IPS-20b (cell line): ENCODE results near the gene ZIC5.
"Not testable (repeated sequence)": the region's sequence is repeated elsewhere in the genome, so short reads cannot be mapped to it uniquely, and the experiment has no call there.

Experiments used
- H3K27ac ChIP-seq: one replicate; pipeline ENCODE4 v1.5.1; 2013; ENCODE audit warnings: low read length
- H3K27me3 ChIP-seq: 2 replicates; pipeline ENCODE4 v1.6.1; 2013; ENCODE audit warnings: mild to moderate bottlenecking, low read length, inconsistent platforms; ENCODE audit not compliant: insufficient read depth
- H3K36me3 ChIP-seq: 2 replicates; pipeline ENCODE4 v1.6.1; 2013; ENCODE audit warnings: low read depth, mild to moderate bottlenecking, inconsistent platforms, low read length, moderate library complexity; ENCODE audit not compliant: insufficient read depth
- H3K4me1 ChIP-seq: 2 replicates; pipeline ENCODE4 v1.6.1; 2013; ENCODE audit warnings: mild to moderate bottlenecking, control low read depth, inconsistent platforms, low read length, moderate library complexity; ENCODE audit not compliant: insufficient read depth
- H3K4me3 ChIP-seq: 2 replicates; pipeline ENCODE4 v1.5.1; 2013; ENCODE audit warnings: mild to moderate bottlenecking, low read length, inconsistent platforms
- H3K9ac ChIP-seq: 2 replicates; pipeline ENCODE4 v1.6.1; 2013; ENCODE audit warnings: low read depth, mild to moderate bottlenecking, inconsistent platforms, low read length, moderate library complexity
- H3K9me3 ChIP-seq: 2 replicates; pipeline ENCODE4 v1.6.1; 2013; ENCODE audit warnings: mild to moderate bottlenecking, low read depth, low read length, inconsistent platforms; ENCODE audit not compliant: insufficient read depth

The ZIC5 gene

DNA sequence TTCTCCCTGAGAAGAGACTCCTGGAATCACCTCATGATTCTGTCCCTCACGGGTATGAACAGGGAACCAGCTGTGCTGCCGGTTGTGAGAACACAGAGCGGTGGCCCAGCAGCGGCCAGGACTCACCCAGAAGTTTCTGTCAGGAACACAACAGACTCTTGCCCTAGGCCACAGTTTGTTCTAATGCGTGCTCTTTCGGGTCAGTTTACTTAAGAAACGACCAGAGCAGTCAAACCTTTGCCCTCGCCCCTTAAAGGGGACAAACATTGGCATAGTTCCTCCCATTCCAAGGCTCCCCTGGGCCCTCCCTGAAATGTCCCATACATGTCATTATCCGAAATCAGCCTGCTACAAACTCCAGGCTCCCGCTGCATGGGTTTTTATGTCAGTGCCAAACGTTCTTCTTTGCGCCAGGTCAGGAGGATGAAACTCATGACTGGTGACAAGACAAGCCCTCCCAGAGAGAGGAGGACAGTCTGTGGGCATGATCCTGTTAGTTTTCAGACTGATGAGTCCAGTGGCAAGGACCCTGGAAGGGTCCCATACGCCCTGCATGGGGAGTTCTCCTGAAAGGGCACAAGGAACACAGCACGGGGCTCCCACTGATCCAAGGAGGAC lies 18.3 kb downstream of the ZIC5 start:
- no peaks in the 10 kb centered on the region for H3K36me3 ChIP-seq
- H3K9me3 ChIP-seq = no peaks in the 10 kb centered on the region
- peaks cover 18% of the 10 kb centered on the region; the same call in 1 of the 2 replicates for H3K4me1 ChIP-seq
- H3K4me3 ChIP-seq = no peak overlapping the region
- H3K27ac ChIP-seq = no peak overlapping the region
- peaks cover 56% of the 10 kb centered on the region for H3K27me3 ChIP-seq
- no peak overlapping the region for H3K9ac ChIP-seq

DNA sequence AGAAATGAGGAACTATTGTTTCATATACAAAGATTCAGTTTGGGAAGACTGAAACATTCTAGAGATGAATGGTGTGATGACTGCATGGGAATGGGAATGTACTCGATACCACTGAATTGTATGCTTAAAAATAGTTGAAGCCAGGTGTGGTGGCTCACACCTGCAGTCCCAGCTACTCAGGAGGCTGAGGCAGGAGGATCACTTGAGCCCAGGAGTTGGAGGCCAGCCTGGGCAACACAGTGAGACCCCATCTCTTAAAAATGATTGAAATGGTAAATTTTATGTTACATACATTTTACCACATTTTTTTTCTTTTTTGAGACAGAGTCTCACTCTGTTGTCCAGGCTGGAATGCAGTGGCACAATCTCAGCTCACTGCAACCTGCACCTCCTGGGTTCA lies 19.9 kb downstream of the ZIC5 start:
- not testable (repeated sequence) for H3K4me3 ChIP-seq, H3K36me3 ChIP-seq, H3K9ac ChIP-seq, H3K9me3 ChIP-seq, H3K27ac ChIP-seq
- H3K4me1 ChIP-seq = peaks cover 15% of the 10 kb centered on the region; the same call in 1 of the 2 replicates
- peaks cover 40% of the 10 kb centered on the region for H3K27me3 ChIP-seq

DNA sequence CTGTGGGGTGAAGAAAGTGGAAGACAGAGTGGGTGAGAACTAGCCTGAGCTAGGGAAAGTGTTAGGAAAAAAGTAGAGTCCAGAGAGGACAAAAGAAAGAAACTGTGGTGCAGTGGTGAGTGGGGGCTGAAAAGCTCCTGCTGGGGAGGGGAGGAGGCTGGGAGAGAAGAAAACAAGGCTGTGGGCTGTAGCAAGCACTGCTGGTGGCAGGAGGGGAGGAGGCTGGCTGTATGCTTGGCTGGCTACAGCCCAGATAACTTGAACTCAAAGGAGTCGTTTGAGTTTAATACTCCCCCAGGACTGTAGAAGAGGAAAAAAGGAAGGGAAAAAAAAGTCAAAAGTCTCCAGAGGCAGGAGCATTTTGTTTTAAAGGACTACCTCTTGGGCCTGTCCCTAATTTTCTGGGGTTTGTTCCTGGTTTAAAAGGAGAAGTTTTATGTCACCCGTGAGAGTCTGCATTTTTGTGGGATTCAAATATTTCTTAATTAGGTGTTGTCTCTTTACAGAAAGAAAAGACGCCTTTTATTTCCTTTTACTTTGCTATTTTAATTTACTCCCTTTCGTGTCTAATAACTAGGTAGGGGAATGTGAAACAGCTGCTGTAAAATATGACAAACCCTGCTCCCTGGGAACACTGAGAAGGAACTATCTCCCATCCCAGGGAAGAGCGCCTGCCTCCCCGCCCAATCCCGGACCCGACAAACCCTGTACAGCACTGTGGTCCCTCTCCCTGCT lies 21.7 kb downstream of the ZIC5 start:
- Histone ChIP-seq H3K27ac (no peak overlapping the region), H3K36me3 (no peaks in the 10 kb centered on the region), H3K4me1 (peaks cover 10% of the 10 kb centered on the region; the same call in 1 of the 2 replicates), H3K4me3 (no peak overlapping the region), H3K9me3 (no peaks in the 10 kb centered on the region), H3K9ac (peak overlapping the region; percentile 10; the same call in 1 of the 2 replicates), H3K27me3 (peaks cover 22% of the 10 kb centered on the region)

DNA sequence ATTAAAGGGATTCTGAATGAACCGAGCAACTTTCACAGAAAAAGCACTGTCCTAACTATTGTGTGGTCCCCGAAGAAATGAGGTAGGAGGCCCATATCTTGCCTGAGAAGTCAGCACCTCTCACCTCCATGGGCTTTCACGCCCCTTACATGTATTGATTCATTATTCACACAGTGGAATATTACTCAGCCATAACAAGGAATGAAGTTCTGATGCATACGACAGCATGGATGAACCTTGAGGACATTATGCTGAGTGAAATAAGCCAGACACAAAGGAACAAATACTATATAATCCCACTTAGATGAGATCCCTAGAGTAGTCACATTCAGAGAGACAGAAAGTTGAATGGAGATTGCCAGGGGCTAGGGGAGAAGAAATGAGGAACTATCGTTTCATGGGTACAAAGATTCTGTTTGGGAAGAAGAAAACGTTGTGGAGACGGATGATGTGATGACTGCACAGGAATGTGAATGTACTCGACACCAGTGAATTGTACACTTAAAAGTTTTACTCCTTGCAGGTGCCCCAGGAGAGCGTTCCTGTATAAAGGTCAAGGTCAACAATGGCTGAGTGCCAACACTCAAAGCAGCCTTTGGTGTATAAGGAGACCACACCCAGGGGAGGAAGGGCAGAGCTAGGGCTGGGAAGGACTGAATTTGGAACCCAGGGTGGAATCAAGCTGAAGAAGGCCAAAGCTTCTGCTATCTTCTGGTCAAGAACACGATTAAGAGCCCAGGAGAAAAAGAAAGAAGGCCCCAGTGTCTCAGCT lies 22.5 kb downstream of the ZIC5 start:
- H3K4me1 ChIP-seq = peaks cover 10% of the 10 kb centered on the region; the same call in 1 of the 2 replicates
- no peaks in the 10 kb centered on the region for H3K36me3 ChIP-seq
- H3K9ac ChIP-seq = peak overlapping the region; percentile 10; the same call in 1 of the 2 replicates
- H3K27me3 ChIP-seq = peaks cover 14% of the 10 kb centered on the region
- no peaks in the 10 kb centered on the region for H3K9me3 ChIP-seq
- H3K27ac ChIP-seq = no peak overlapping the region
- no peak overlapping the region for H3K4me3 ChIP-seq

DNA sequence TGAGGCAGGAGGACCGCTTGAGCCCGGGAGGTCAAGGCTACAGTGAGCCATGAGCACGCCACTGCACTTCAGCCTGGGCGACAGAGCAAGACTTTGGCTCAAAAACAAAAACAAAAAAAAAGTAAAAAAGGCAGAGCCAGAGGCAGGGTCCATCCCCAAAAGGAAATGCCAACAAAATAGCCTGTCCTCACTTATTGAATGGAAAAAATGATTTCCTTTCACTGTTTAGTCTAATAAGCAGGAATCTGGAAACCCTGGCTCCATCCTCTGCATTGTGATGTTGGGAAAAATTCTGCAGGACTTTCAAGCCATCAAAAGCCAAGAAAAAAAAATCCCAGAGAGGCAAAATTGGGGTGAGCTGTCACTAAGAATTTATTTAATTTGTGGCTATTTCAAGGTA lies 23.2 kb downstream of the ZIC5 start:
- H3K36me3 ChIP-seq = no peaks in the 10 kb centered on the region
- H3K4me1 ChIP-seq = peaks cover 10% of the 10 kb centered on the region; the same call in 1 of the 2 replicates
- no peak overlapping the region for H3K9ac ChIP-seq
- H3K27me3 ChIP-seq = peaks cover 7% of the 10 kb centered on the region
- H3K4me3 ChIP-seq = no peak overlapping the region
- no peak overlapping the region for H3K27ac ChIP-seq
- no peaks in the 10 kb centered on the region for H3K9me3 ChIP-seq

DNA sequence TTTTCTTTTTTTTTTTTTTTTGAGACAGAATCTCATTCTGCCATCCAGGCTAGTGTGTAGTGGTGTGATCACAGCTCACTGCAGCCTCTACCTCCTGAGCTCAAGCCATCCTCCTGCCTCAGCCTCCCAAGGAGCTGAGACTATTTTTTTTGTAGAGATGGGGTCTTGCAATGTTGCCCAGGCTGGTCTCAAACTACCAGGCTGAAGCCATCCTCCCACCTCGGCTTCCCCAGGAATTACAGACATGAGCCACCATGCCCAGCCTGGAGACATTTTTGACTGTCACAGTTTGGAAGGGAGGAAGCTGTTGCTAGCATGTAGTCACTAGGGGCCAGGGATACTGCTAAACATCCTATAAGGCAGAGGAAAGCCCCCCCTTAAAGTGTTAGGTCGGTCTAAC lies 23.9 kb downstream of the ZIC5 start:
- no peaks in the 10 kb centered on the region for H3K9me3 ChIP-seq
- no peak overlapping the region for H3K4me3 ChIP-seq
- H3K36me3 ChIP-seq = no peaks in the 10 kb centered on the region
- no peak overlapping the region for H3K9ac ChIP-seq
- no peak overlapping the region for H3K27ac ChIP-seq
- H3K27me3 ChIP-seq = no peaks in the 10 kb centered on the region
- H3K4me1 ChIP-seq = peaks cover 10% of the 10 kb centered on the region; the same call in 1 of the 2 replicates

DNA sequence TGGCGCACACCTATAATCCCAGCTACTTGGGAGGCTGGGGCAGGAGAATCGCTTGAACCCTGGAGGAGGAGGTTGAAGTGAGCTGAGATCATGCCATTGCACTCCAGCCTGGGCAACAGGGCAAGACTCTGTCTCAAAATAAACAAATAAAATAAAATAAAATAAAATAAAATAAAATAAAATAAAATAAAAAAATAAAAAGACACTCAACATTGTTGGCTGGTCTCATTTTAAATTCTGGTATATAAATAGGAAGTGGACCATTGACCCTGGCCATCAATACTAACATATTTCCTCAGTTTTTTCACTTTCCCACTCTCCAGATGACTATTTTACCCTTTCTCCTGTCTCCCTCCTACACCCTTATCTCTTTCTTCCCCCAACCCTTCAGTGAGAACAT lies 26.1 kb downstream of the ZIC5 start:
- not testable (repeated sequence) for H3K4me1 ChIP-seq, H3K4me3 ChIP-seq, H3K27ac ChIP-seq, H3K27me3 ChIP-seq, H3K9me3 ChIP-seq, H3K36me3 ChIP-seq, H3K9ac ChIP-seq

DNA sequence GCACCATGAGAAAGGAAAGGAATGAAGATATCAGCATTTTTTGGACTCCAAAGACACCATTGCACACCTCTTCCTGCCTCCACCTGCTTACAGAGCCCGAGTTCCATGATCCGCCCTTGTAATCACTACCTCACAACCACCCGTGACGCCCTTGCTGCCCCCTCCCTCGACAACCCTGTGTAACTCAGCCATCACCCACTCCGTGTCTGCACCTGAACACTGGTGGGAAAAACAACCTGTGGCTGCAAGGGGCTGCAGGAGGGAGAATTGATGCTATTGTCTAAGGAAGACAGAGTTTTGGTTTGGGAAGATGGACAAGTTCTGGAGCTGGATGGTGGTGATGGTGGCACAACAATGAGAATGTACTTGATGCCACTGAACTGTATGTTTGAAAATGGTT lies 27.0 kb downstream of the ZIC5 start:
- Histone ChIP-seq H3K4me3 (no peak overlapping the region), H3K36me3 (no peaks in the 10 kb centered on the region)

DNA sequence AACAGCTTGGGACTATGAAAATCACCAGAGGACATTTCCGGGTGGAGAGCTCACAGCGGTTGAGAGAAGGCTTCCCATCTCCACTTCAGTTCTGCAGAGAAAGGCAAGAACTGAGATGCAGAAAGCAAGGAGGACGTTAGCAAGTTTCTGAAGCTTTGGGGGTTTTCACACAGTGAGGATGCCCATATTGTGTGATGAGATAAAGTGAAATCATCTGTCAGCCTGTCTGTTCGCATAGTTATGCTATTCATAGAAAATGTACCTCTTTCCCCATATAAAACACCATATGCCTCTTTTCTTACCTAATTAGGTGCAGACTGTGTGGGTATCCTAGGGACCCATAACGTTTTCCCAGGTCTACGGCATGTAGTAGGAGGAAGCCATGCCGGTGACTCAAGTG lies 27.5 kb downstream of the ZIC5 start:
- no peaks in the 10 kb centered on the region for H3K9me3 ChIP-seq
- H3K4me1 ChIP-seq = no peaks in the 10 kb centered on the region
- no peaks in the 10 kb centered on the region for H3K36me3 ChIP-seq
- no peak overlapping the region for H3K4me3 ChIP-seq
- no peak overlapping the region for H3K9ac ChIP-seq
- H3K27me3 ChIP-seq = no peaks in the 10 kb centered on the region
- no peak overlapping the region for H3K27ac ChIP-seq

More for the DNA sequence above, 27.0 kb downstream of the ZIC5 start:
- Histone ChIP-seq H3K9ac (no peak overlapping the region), H3K4me1 (peaks cover 4% of the 10 kb centered on the region; the same call in 1 of the 2 replicates), H3K9me3 (no peaks in the 10 kb centered on the region), H3K27me3 (no peaks in the 10 kb centered on the region), H3K27ac (no peak overlapping the region)

DNA sequence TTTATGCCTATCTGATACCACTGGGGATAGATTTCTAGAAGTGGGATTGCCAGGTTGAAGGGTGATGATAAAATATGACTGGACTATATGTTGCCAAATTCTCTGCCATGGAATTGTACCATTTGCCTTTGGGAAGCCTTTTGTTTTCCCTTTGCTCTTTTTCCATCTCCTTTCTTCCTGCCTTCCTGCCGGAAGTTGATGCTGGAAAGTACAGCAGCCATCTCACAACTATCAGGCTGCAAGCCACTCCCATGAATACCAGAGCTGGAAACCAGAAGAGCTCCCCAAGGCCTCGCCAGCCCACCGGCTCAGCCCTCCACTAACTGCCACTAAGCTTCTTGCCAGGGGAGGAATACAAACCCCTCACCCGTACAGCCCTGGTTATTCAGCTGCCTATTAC lies 29.7 kb downstream of the ZIC5 start:
- Histone ChIP-seq H3K27ac (no peak overlapping the region), H3K27me3 (no peaks in the 10 kb centered on the region), H3K9ac (no peak overlapping the region), H3K4me1 (no peaks in the 10 kb centered on the region), H3K9me3 (no peaks in the 10 kb centered on the region), H3K36me3 (no peaks in the 10 kb centered on the region), H3K4me3 (no peak overlapping the region)

DNA sequence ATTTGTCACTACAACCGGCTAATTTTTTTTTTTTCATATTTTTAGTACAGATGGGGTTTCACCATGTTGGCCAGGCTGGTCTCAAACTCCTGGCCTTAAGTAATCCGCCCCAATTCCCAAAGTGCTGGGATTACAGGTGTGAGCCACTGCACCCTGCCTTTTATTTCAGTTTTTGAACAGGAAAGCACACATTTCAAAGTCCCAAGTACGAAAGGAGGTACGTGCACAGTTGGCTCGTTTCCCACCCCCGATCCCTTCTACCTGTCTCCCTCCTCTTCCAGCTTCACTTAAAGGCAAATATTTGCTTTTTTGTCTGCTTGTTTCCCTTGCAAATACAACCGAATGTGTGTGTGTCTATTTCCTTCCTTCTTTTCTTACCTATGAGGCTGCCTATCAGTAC lies 30.5 kb downstream of the ZIC5 start:
- Histone ChIP-seq H3K9ac (no peak overlapping the region), H3K9me3 (no peaks in the 10 kb centered on the region), H3K4me1 (no peaks in the 10 kb centered on the region), H3K27ac (no peak overlapping the region), H3K4me3 (no peak overlapping the region), H3K36me3 (no peaks in the 10 kb centered on the region), H3K27me3 (no peaks in the 10 kb centered on the region)
